Placental epithelial cell (primary cell): Measurements from ENCODE around the gene TMEM239. TPM values are rescaled to one million over a fixed set of nuclear protein-coding genes. Genes with fewer than 3 reads are reported as not detected.

Experiments
- total RNA-seq: library from RNA; depleted of rRNA; stranded (reverse); fragments of >200 nt; gene quantifications from 2 replicates; pipeline ENCODE4 v1.2.3, GENCODE V29; 2012

TMEM239 gene
- total RNA-seq = not detected in 2 replicates

GRCh38 chr20:2816030-2816582, at the start of gene TMEM239:
Gene TMEM239 (plus strand): TSS chr20:2816364. CDS start chr20:2816555, 191 bp downstream.

GRCh38 chr20:2800521-2801285, 15.5 kb upstream of the TMEM239 start, which contains the start of gene CPXM1:
Gene CPXM1 (minus strand): TSS chr20:2800627. CDS start chr20:2800572, 55 bp downstream.

GRCh38 chr20:2814587-2815051, 1.5 kb upstream of the TMEM239 start, which contains the start of gene C20orf141:
Gene C20orf141 (plus strand): TSS chr20:2814987. CDS start chr20:2815185, 198 bp downstream.

GRCh38 chr20:2840138-2840966, 24.2 kb downstream of the TMEM239 start, which contains the start of the genes PCED1A and VPS16:
Gene PCED1A (minus strand): TSS chr20:2840655. CDS start chr20:2839912, 743 bp downstream.
Gene VPS16 (plus strand): TSS chr20:2840745. CDS start chr20:2840775, 30 bp downstream.

Other genes with a start within 250 kb of the TMEM239 start
- gene NOP56, start 163.7 kb upstream of the TMEM239 start, total RNA-seq = 84.9 and 108 TPM in 2 replicates
- gene IDH3B, start 152.1 kb upstream of the TMEM239 start, total RNA-seq = 75.8 and 89.3 TPM in 2 replicates
- 4.4 and 13.3 TPM in 2 replicates for gene EBF4, start 123.6 kb upstream of the TMEM239 start, total RNA-seq
- gene CPXM1, start 15.7 kb upstream of the TMEM239 start, total RNA-seq = under 0.01 TPM in 1 of 2 replicates, not detected in the other
- gene C20orf141, start 1.4 kb upstream of the TMEM239 start, total RNA-seq = not detected in 2 replicates
- 39.0 and 54.6 TPM in 2 replicates for gene PCED1A, start 24.3 kb downstream of the TMEM239 start, total RNA-seq
- gene VPS16, start 24.4 kb downstream of the TMEM239 start, total RNA-seq = 30.6 and 42.0 TPM in 2 replicates
- 29.1 and 35.5 TPM in 2 replicates for gene PTPRA, start 57.1 kb downstream of the TMEM239 start, total RNA-seq
- 0.39 TPM in 1 of 2 replicates, not detected in the other for gene GNRH2, start 227.3 kb downstream of the TMEM239 start, total RNA-seq
- 21.6 and 27.7 TPM in 2 replicates for gene MRPS26, start 229.7 kb downstream of the TMEM239 start, total RNA-seq